HK-2 (cell line): ENCODE results near the gene DACT2.
A peak's percentile ranks its signal among the peaks of the same experiment; 100 is the strongest.
"Not testable (repeated sequence)": the region's sequence is repeated elsewhere in the genome, so short reads cannot be mapped to it uniquely, and the experiment has no call there.

Experiments used
- DNase-seq: peaks from one replicate; pipeline ENCODE4 v3.0.0-alpha.2; 2018; ENCODE audit not compliant: unreplicated experiment

DACT2 gene

GRCh38 chr6:168326294-168327261 lies 7.0 kb upstream of the DACT2 start:
- no peak for DNase-seq

- DNase-seq, result no peak
Measured at GRCh38 chr6:168322966-168323365, 3.4 kb upstream of the DACT2 start.

GRCh38 chr6:168320634-168321033 lies 1.1 kb upstream of the DACT2 start:
- DNase-seq, result no peak

GRCh38 chr6:168318579-168319278 lies 848 bp downstream of the DACT2 start:
- no peak for DNase-seq

- no peak for DNase-seq
Measured at GRCh38 chr6:168318090-168318489, 1.5 kb downstream of the DACT2 start.

- DNase-seq, result no peak
Measured at GRCh38 chr6:168315596-168315995, 4.0 kb downstream of the DACT2 start.

GRCh38 chr6:168314948-168315347 lies 4.6 kb downstream of the DACT2 start:
- DNase-seq, result peak; percentile 18

GRCh38 chr6:168314021-168314420 lies 5.6 kb downstream of the DACT2 start:
- DNase-seq, result no peak

- no peak for DNase-seq
Measured at GRCh38 chr6:168313431-168314011, 6.1 kb downstream of the DACT2 start.

GRCh38 chr6:168312125-168312507 lies 7.5 kb downstream of the DACT2 start:
- DNase-seq, result not testable (repeated sequence)

GRCh38 chr6:168311410-168312124 lies 8.0 kb downstream of the DACT2 start:
- no peak for DNase-seq

GRCh38 chr6:168310945-168311344 lies 8.6 kb downstream of the DACT2 start:
- no peak for DNase-seq

GRCh38 chr6:168310403-168310802 lies 9.2 kb downstream of the DACT2 start:
- DNase-seq, result no peak

- DNase-seq, result no peak
Measured at GRCh38 chr6:168309997-168310396, 9.6 kb downstream of the DACT2 start.

GRCh38 chr6:168309183-168309582 lies 10.4 kb downstream of the DACT2 start:
- no peak for DNase-seq

GRCh38 chr6:168308390-168309144 lies 11.0 kb downstream of the DACT2 start:
- no peak for DNase-seq

GRCh38 chr6:168307695-168308021 lies 11.9 kb downstream of the DACT2 start:
- no peak for DNase-seq

- DNase-seq, result no peak
Measured at GRCh38 chr6:168307015-168307694, 12.4 kb downstream of the DACT2 start.

GRCh38 chr6:168305863-168306262 lies 13.7 kb downstream of the DACT2 start:
- no peak for DNase-seq

GRCh38 chr6:168305096-168305749 lies 14.4 kb downstream of the DACT2 start:
- DNase-seq, result no peak

GRCh38 chr6:168304752-168305015 lies 14.9 kb downstream of the DACT2 start:
- no peak for DNase-seq
